Sigmoid colon (tissue), 4 donors: Measurements from ENCODE around the gene PCSK9.

Experiments
- EP300 ChIP-seq, 4 donors: sonication (generic); formaldehyde crosslinking; IDR thresholded peaks; one replicate each; pipeline ENCODE4 v1.6.1; 2017; ENCODE audit warnings: antibody characterized with exemption in 4 of 4
- POLR2A ChIP-seq, 2 donors: fragments of 450-650 bp; IDR thresholded peaks; one replicate each; pipeline ENCODE4 v1.6.1; 2016; ENCODE audit warnings: antibody characterized with exemption in 2 of 2, mild to moderate bottlenecking in 2 of 2, moderate library complexity in 2 of 2
- POLR2AphosphoS5 ChIP-seq, 4 donors: sonication (generic); formaldehyde crosslinking; IDR thresholded peaks; one replicate each; pipeline ENCODE4 v1.6.1; 2017; ENCODE audit warnings: antibody characterized with exemption in 4 of 4
- TF ChIP-seq, protein P1 (sequence below), 4 experiments: fragments of 450-650 bp in 3 of 4; fragments of 200-600 bp in 1 of 4; IDR thresholded peaks; one replicate each; pipeline ENCODE4 v1.5.1; 2016 to 2019; ENCODE audit warnings: antibody characterized with exemption in 4 of 4, mild to moderate bottlenecking in 3 of 4, moderate library complexity in 2 of 4

DNA sequence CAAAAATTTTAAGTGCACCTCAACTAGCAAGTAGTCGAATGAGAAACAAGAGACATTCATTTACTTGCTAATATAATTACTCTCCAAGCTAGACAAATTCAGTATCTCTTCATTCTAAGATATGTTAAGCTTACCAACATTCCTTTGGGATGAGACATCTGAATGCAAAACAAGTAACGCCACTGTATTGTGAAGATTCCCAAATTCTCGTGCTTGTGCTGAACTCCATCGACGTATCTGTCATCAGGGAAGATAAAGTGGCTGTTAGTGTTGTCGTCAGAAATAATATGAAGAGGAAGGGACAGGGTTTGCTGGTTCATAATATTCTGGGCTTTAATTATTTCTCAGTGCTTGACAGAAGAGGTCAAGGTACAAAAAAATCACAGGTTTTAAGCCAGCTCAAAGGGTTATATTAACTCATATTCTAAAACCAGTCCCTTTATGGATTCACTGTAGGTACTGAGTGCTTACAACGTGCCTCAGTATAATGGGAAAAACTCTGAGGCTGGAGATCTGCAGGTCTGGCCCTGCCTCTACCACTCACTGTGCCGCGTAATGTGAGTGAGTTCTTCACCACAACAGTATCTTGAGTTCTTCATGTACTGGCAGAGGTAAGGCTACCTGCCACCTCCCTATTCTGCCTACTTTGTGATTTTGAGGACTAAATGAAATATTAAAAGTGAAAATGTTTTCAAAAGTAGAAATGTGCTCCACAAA is 42.0 kb downstream of the PCSK9 start:
- TF ChIP-seq, protein P1, sequence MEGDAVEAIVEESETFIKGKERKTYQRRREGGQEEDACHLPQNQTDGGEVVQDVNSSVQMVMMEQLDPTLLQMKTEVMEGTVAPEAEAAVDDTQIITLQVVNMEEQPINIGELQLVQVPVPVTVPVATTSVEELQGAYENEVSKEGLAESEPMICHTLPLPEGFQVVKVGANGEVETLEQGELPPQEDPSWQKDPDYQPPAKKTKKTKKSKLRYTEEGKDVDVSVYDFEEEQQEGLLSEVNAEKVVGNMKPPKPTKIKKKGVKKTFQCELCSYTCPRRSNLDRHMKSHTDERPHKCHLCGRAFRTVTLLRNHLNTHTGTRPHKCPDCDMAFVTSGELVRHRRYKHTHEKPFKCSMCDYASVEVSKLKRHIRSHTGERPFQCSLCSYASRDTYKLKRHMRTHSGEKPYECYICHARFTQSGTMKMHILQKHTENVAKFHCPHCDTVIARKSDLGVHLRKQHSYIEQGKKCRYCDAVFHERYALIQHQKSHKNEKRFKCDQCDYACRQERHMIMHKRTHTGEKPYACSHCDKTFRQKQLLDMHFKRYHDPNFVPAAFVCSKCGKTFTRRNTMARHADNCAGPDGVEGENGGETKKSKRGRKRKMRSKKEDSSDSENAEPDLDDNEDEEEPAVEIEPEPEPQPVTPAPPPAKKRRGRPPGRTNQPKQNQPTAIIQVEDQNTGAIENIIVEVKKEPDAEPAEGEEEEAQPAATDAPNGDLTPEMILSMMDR (IDR thresholded peaks at IDR 0.05): no peak
- TF ChIP-seq POLR2A (IDR thresholded peaks at IDR 0.05) (no peak), POLR2AphosphoS5 (IDR thresholded peaks at IDR 0.05) (no peak), EP300 (IDR thresholded peaks at IDR 0.05) (no peak)
